ENCODE results near the gene SDR42E2.

DNA sequence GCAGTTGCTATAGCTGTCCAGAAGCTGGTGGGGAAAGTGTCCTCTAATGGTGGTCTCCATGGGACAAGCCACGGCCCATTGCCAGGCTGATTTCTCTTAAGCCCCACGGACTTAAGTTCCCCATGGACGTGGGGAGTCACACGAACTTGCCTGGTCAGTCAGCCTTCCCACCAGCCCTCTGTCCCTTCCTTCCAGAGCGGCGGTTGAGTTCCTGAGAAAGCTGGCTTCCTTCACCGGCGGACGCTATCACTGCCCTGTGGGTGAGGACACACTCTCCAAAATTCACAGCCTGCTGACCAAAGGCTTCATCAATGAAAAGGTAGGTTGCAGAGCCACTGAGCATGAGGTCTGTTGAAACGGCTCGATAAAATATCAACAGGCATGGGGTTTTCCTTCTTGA is 10.0 kb upstream of the SDR42E2 start:
- TF ChIP-seq, protein P1, sequence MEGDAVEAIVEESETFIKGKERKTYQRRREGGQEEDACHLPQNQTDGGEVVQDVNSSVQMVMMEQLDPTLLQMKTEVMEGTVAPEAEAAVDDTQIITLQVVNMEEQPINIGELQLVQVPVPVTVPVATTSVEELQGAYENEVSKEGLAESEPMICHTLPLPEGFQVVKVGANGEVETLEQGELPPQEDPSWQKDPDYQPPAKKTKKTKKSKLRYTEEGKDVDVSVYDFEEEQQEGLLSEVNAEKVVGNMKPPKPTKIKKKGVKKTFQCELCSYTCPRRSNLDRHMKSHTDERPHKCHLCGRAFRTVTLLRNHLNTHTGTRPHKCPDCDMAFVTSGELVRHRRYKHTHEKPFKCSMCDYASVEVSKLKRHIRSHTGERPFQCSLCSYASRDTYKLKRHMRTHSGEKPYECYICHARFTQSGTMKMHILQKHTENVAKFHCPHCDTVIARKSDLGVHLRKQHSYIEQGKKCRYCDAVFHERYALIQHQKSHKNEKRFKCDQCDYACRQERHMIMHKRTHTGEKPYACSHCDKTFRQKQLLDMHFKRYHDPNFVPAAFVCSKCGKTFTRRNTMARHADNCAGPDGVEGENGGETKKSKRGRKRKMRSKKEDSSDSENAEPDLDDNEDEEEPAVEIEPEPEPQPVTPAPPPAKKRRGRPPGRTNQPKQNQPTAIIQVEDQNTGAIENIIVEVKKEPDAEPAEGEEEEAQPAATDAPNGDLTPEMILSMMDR (IDR thresholded peaks at IDR 0.05; ENCODE audit: insufficient read depth, low read length, poor library complexity, severe bottlenecking) = no peak
- no peak for TF ChIP-seq EZH2phosphoT487 (conservative IDR thresholded peaks at IDR 0.05; ENCODE audit: low read length)

Data from SU-DHL-6 (cell line).